ENCODE measurements around the gene GNAI1.

The GNAI1 gene

DNA sequence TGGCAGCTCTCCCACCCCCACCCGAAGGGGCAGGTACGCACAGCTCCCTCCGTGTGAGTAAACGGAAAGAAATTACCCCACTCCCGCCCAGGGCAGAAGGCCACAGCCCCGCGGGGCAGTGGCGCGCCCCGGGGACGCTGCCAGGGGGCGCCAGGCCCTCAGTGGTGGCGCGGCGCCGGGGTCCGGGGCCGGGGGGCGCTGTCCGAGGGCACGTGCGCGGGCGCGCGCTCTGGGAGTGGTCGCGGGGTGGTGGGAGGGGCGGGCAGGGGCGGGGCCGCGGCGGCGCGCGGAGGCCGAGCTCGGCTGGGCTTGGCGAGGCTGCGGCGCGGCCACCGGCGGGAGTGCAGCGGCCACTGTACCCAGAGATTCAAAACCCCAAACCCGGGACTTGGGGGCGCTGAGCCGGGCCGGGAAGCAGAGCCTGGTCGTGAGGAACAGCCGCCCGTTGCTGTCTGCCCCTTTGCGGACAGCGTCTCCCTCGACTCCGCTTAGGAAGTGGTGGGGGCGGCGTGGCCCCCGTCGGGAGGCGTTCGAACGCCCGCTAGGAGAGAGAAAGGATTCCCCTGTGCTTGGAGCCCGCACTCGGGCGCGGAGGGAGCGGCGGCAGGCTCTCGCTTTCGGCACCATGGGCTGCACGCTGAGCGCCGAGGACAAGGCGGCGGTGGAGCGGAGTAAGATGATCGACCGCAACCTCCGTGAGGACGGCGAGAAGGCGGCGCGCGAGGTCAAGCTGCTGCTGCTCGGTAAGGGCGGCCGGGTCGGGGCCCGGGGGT is at the start of gene GNAI1:
Gene GNAI1, plus strand, starts transcription at position 296 of the 773 bp plus-strand sequence. Its CDS starts 330 bp downstream, at position 626.
- peak; percentile 88 for DNase-seq

DNA sequence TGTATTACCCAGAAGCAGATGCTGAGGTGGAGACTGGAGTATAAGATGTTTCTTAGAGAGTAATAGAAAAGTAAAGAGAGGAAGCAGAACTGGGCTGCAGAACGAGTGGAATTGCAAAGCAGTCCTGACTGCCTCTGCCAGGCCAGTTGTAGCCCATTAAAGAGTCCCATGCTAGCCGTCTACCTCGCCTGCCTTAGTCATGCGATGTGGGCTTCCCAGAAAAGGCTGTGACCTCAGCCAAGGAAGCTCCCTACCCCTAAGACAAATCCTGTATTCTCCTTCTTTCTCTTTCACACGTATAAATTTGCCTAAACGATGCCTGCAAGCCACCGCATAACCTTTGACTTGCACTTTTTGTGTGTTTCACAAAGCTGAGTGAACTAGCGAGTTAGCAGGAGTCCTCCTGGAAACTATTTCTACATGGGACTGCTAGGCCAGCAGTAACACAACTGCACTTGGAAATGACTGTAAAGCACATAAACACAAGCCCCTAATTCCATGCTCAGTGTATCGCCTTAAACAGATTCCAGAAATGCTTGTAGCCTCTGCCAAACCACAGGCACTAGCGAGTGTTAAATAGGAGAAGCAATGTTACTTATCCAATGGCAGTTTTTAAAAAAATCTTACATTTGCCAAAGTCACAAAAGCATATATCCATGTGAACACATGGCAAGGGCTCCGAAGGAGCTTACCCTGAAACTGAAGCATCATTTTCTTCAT is 47.4 kb upstream of the GNAI1 start:
- no peak for DNase-seq

DNA sequence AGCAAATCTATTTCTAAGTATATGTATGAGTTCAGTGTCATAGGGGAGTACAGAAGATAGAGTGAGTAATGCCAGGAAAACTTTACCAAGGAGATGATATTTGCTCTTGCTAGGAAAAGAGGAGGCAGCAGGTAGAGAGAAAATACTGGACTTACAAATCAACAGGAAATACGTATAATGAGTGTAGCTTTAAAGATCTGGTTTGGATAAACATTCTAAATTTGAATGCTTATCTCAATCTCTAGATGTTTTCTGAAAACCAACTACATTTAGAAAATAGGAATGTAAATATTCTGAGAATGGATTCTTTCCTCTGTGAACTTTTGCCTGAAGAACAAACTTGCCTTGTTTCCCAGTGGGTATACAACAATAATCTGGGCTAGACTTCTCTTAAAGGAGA is 46.9 kb upstream of the GNAI1 start:
- no peak for DNase-seq

DNA sequence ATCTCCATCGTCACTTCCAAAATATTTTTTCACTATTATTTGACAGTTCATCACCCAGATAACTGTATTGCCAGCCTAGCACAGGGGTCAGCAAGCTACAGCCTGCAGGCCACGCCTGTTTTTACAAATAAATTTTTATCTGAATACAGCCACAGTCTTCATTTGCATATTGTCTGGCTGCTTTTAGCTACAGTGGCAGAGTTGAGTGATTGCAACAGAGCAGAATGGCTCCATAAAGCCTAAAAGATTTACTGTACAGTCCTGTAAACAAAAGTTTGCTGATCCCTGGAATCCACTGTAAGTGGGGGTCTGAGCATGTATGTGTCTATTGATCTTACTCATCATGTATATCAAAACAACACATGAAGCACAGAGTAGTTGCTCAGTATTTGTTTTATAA is 45.9 kb upstream of the GNAI1 start:
- DNase-seq: no peak

DNA sequence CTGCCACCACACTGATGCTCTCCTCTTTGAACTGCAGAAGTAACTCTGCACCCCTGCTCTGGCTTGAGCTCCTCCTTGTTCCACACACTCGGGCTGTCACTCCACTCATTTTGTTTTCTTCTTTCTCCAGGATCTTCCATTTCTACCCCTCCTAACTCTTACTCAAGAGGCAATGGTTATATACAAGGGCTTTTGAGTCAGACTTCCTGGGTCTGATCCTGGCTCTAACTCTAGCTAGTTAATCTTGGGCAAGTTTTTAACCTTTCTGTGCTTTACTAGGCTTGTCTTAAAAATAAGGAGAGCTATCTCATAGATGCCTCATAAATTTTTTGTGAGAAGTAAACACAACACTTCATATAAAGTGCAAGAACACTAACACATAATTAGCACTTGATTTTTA is 45.3 kb upstream of the GNAI1 start:
- no peak for DNase-seq

DNA sequence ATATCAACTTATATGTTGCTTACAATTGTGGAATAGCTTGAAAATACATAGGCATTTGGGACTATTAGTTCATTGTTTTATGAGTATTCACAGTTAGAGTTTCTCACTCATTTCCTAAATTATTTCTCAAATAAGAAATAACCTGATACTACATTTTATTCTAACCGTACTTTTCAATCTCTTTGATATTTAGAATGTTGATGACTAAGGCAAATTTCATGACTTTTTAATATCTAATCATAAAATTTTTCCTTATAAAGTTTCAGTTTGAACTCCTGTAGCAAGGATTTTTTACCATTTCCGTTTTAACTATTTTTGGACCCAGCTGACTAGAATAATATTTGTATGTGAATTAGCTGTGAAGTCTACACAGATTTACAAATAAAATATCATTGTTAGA is 41.3 kb upstream of the GNAI1 start:
- DNase-seq: no peak

DNA sequence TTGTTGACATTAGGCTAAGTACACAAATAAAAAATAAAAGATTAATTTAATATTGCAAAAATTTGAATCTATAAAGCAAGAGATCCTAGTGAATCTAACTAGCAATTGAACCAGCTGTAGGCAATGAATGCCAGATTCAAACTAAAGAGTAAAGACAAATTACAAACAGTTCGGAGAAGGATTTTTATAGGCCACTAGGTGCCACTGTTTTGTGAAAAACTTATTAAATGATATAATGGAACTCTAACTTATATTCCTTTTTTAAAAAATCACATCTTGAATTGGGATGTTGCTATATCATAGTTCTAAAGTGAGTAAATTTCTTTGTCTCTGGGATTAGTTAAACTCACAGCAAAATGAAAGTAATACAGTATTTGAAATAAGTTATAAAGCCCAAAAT is 39.1 kb upstream of the GNAI1 start:
- peak; percentile 15 for DNase-seq

DNA sequence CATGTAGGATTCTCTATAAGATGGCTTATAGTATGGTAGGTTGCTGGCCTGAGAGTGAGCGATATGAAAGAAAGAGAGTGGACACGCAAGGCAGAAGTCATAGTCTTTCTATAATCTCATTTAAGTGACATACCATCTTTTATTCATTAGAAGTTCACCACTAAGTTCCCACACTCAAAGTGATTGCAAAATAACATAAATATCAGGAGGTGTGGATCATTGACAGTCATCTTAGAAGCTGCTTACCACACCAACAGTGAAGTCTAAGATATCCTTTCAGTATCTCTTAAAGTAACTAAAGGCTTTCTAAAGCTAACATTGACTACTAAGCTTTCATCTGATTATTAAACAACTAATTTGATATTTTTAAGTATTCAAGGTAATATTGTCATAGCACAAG is 36.9 kb upstream of the GNAI1 start:
- no peak for DNase-seq

DNA sequence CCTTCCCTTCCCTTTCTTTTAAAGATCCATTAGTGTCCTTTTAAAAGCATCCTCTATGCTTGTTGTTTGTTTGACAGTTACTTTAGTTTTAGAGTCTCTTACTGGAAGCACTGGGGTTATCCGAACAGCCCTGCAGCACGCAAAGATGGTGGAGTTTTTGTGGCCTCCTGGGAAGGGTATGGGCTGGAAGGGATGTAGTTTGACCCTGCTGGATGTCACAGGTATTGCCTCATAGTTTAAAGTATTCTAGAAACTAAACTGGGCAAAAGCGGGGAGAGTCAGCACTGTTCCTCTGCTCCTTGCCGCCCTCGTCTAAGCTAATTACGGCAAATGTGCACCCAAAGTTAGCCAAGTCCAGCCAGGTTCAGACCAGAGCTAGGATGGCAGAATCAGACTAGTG is 35.8 kb upstream of the GNAI1 start:
- DNase-seq: no peak

DNA sequence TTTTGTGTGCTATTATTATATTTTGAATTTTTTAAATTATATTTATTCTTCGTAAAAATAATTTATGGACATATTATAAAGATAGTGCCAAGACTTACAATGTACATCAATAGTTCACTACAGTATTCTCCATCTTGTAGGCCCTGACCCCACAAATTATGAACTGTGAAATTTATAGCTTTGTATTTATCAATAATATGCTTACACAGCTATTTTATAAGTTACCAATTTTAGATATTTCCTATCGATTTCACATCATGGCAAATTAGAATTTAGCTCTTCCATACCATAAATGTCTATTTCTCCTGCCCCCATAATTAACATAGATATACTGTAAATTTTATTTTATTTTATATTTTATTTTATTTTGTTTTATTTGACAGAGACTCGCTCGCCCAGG is 34.4 kb upstream of the GNAI1 start:
- no peak for DNase-seq

DNA sequence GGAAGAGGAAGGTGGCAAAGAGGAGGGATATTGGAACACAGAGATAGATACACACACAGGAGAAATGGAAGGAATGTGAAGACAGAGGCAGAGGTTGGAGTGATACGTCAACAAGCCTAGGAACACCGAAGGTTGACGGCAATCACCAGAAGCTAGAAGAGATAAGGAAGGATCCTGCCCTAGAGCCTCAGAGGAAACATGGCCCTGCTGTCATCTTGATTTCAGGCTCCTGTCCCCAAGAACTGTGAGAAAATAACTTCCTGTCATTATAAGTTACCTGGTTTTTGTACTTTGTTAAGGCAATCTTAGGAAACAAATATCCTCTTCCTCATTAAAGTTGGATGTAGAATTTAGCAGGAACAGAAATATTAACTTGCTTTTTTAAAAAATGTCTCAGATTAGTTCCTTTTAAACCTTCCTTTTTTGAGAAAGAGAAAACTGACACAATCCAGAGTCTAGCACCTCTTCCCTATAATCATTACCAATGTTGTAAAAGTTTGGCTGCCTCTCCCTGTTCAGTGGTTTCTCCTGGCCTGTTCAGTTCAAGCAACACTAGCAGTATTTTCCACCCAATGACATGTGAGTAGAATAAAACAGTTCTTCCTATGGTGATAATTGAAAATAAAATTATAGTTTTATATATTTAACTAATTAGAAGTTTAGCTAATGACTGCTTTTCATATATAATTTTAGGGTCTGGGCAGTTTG is 28.8 kb upstream of the GNAI1 start:
- DNase-seq: no peak

DNA sequence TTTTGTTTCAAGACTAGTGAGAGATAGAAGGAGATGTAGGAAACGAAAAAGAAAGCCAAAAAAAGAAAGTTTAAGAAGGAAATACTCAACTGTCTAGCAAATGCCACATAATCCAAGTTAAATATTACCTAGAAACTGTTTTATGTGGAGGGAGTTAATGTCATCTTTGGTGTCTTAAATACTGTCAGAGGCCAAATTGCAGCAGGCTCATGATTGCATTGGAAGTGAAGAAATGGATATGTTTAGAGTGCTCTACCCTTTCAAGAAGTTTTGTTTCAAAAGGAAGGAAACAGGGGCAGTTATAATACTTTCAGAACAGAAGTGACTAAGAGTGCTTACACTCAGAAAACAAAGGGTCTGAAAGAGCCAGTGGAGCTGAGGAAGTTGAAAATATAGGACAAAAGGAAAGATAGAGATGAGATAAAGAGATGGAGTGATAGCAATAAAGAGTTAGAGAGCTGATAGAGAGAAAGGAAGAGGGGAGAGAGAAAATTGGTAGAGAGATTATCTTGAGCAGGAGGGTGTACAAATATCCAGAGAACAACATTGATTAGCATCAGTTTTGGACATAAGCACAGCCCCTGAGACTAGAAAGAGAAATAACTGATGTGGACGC is 28.0 kb upstream of the GNAI1 start:
- DNase-seq: no peak

DNA sequence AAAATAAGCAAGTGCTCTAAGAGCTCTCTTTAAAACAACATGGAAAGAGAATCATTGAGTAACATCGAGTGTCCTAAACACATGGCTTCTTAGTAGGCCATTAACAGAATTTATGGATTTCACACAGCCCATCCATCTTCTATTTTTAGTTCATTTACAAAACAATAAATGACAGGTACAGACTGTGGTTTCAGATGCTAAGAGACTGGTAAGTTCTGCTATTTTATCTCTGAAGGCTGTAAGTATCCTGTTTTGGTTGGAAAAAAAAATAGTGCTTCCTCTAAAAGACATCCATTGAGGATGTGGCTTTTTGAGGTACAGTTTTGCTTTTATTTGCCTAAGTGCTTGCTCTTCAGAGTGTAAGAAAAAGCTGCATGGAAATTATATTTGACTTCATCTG is 27.4 kb upstream of the GNAI1 start:
- no peak for DNase-seq

DNA sequence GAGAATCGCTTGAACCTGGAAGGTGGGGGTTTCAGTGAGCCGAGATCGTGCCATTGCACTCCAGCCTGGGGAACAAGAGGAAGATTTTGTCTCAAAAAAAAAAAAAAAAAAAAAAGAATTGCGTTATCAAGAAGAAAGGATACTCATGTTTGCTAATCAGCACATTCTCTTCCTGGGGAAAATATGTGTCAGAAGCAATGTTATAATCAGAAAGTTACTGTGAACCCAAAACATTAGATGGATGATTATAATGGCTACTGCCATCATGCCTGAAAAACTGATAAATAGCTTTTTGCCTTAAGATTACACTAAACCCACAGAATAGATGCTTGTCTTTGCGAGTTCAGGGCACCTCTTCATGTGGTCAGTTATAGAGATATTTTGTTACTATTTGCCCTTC is 24.3 kb upstream of the GNAI1 start:
- no peak for DNase-seq

DNA sequence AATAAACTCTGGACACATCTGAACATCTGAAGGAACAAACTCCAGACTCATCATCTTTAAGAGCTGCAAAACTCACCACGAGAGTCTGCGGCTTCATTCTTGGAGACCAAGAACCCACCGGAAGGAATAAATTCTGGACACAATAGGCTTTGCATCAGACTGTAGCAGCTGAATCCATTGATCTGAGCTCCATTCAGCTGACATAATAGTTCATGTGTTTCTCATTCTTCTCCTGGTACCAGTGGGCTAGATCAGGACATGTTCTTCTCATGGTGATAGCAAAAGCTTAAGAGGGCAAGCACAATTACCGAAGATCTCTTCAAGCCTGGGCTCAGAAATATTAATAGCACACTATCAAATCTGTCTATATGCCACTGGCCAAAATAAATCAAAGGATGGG is 20.5 kb upstream of the GNAI1 start:
- no peak for DNase-seq

DNA sequence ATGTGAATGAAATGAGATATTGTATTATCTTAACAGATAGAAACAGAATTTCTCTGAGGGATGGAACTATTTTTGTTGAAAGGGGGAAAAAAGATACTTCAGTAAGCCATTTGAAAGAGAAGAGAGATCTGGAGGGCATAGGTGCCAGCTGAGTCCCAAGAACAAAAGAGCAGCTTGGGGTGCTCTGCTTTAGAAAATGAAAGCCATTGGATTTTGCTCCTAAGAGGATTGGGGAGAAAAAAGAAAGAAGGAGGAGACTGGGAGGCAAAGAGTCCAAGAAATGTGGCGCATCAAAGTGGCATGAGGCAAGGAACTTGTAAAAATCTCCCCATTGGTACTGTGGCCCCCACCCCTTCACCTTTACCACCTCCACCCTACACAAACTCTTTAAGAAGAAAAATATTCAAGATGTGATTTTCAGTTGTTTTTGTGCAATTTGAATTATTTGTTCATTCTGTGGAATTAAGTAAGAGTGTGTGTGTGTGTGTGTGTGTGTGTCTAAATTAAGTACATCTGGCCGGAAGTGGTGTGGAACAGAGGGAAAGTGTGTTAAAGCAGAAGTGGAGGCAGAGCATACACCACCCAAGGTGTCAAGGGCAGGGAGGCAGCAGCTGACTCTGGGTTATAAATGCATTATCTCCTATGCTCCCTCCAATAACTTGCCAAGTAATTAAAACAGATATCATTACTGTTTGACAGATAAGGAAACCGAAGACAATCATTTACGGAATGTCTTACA is 9.9 kb upstream of the GNAI1 start:
- DNase-seq: no peak

DNA sequence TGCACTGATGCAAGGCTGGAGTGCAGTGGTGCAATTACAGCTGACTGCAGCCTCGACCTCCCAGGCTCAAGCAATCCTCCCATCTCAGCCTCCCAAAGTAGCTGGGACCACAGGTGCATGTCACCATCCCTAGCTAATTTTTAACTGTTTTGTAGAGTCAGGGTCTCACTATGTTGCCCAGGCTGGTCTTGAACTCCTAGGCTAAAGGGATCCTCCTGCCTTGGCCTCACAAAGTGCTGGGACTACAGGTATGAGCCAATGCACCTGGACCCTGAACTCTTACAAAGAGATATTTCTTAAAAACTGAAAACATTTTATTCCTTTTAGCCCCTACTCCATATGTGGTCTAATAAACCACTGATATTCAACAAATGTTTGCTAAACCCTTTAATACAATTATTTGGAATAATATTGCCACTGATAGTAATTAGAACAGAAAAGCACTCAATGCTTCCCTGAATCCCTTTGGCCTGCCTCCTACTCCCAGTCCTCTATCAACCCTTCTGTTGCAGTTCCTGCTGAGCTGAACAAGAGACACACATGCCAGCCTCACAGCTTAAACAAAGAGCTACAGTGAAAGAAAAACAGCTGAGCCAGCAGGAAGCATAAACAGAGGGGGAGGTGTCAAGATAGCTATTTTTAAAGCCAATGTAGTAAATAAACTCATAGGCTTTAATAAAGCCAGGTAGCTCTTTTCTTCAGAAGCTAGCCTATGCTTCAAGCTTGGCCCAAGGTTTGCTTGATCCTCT is 7.0 kb upstream of the GNAI1 start:
- DNase-seq: peak; percentile 82

DNA sequence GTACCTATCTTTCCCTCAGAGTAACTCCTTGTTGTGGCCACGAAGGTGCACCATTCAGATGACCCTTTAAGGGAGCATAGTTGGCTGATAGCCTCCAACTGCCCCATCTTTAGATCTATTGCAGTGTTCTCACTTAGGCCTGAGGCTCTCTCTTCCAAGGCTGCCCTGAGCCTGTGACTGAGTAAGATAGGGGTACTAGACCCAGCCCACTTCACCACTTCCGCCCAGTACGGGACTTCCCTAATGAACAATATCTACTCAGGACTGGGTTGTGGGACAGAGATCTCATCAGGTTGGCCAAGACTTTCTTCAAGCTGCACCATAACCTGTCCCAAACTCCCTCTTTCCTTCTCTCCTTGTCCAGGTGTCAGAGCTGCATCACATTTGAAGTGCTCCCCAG is 5.7 kb upstream of the GNAI1 start:
- DNase-seq: no peak

DNA sequence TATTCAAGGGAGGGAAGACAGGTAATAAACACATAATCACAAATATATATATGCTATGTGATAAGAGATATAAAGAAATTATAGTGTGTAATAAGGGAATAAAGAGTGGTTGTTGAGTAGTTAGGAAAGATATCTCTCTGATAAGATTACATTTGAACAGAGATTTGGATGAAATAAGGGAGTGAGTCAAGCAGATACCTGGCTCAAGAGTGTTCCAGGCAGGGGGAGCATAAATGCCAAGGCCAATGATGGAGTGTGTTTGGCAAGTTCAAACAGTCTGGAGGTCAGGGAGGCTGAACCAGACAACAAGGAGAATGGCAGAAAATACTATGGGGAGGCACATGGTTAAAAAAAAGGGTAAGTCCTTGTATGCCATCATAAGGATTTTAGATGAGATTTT is 4.8 kb upstream of the GNAI1 start:
- DNase-seq: no peak

DNA sequence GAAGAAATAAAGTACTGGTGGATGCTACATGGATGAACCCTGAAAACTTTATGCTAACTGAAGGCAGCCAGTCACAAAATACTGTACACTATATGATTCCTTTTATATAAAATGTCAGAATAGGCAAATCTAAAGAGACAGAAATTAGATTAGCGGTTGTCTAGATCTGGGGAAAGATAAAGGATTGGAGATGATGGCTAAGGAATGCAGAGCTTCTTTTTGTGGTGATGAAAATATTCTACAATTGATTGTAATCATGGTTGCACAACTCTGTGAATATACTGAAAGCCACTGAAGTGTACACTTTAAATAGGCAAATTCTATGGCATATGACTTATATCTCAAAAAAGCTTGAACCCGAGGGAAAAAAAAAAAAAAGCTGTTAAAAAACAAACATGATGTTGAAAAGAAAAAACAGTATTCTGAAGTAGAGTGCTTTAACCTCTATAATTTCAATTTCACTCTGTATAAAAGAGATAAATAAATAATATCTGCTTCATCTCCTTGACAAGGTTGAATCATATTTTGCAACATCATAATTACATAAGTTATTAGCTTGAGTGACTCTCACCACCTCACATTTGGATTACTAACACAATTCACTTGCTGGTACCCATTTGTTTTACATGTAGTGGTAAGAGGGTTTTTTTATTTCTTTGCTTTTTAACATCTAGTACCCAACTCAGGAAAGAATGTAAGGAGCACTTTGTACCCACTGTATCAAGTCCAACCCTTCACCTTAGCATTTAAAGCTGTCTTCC is 2.8 kb upstream of the GNAI1 start:
- DNase-seq: no peak

DNA sequence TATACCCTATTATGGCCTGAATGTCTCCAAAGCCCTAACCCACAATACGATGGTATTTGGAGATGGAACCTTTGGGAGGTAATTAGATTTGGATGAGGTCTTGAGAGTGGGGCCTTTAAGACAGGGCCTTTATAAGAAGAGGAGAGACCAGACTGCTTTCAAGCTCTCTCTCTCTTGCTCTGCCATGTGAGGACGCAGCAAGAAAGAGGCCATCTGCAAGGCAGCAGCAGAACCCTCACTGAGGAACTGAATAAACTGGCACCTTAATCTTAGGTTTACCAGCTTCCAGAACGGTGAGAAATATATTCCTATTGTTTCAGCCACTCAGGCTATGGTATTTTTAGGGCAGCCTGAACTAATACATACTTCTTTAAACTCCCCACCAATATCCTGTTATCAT is 2.0 kb upstream of the GNAI1 start:
- DNase-seq: no peak
